ENCODE measurements around the gene CTDSPL. TPM values are rescaled to one million over a fixed set of nuclear protein-coding genes. Genes with fewer than 3 reads are reported as not detected.

CTDSPL gene
- total and polyA plus RNA-seq, 2 of the 13 experiments (the other 11 are each of a cell fraction or from before 2014, with no cell fraction given), result 26.1 to 142 TPM

GRCh38 chr3:37988931-37989525 is 127.3 kb downstream of the CTDSPL start:
- Histone ChIP-seq H2AFZ (ENCODE audit: low read length) (no peak overlapping the region), H3K36me3 (replicated peaks in 1 of 2; ENCODE audit: control insufficient read depth in 1 of 2, insufficient read depth in 2 of 2, low read length in 2 of 2) (peaks cover 2 to 6% of the 10 kb centered on the region in 2 experiments; a peak in 1 of 5 replicates), H3K4me2 (ENCODE audit: low read depth, low read length) (no peak overlapping the region; the same call in 1 of the 2 replicates), H3K9me3 (ENCODE audit: low read length) (no peaks in the 10 kb centered on the region), H3K27me3 (ENCODE audit: control insufficient read depth in 1 of 2, insufficient read depth in 2 of 2, low read length in 2 of 2) (peaks cover 1 to 13% of the 10 kb centered on the region in 2 experiments; a peak in 4 of 5 replicates), H3K27ac (ENCODE audit: extremely low read length, insufficient read depth, low read length) (no peak overlapping the region), H3K4me1 (ENCODE audit: insufficient read depth, low read length) (peaks cover 86% of the 10 kb centered on the region), H3K9ac (ENCODE audit: insufficient read depth, low read depth, low read length) (no peak overlapping the region), H4K20me1 (ENCODE audit: insufficient read depth, low read length) (no peaks in the 10 kb centered on the region), H3K4me3 (replicated peaks in 1 of 3; ENCODE audit: insufficient read depth in 1 of 3, low read depth in 2 of 3, low read length in 3 of 3) (no peak overlapping the region), H3K79me2 (ENCODE audit: insufficient read depth, low read length) (no peaks in the 10 kb centered on the region)
- no peak for ATAC-seq
- in situ Hi-C loops (cut with HindIII; ENCODE audit: extremely low pct_ligation_motif_present, low pct_unique_long_range_greater_than_20kb) (no loop called here), intact Hi-C loops (cut with micrococcal nuclease; ENCODE audit: unreplicated experiment) (no loop called here)
- BruUV-seq (replicated peaks), result no TSS peak
- CTCF ChIA-PET (ENCODE audit: low intra/inter-chr PET ratio, low total read pairs), result no interaction called here
- TF ChIP-seq AGO2 (optimal IDR thresholded peaks at IDR 0.05; ENCODE audit: low read depth, low read length) (peak; percentile 20), ZNF382 (CRISPR knock-in tag; IDR thresholded peaks at IDR 0.05; ENCODE audit: borderline replicate concordance) (no peak), PLRG1 (conservative IDR thresholded peaks at IDR 0.05) (no peak), ZNF333 (CRISPR knock-in tag; IDR thresholded peaks at IDR 0.05; ENCODE audit: borderline replicate concordance) (no peak), RELA (CRISPR knock-in tag; IDR thresholded peaks at IDR 0.05) (no peak), IRF1 (CRISPR knock-in tag; IDR thresholded peaks at IDR 0.05; ENCODE audit: low read depth) (no peak), ZNF550 (CRISPR knock-in tag; IDR thresholded peaks at IDR 0.05; ENCODE audit: borderline replicate concordance) (no peak), THAP9 (CRISPR knock-in tag; IDR thresholded peaks at IDR 0.05; ENCODE audit: borderline replicate concordance) (peak; percentile 40; the same call in 1 of the 2 replicates), ZNF878 (CRISPR knock-in tag; IDR thresholded peaks at IDR 0.05) (no peak)
- no peak for DNase-seq (ENCODE audit: low spot score)
- WGBS (ENCODE audit: low lambda C conversion rate), result 56% methylated on average over 15 of the region's 15 CpGs
- POLR2A ChIA-PET, result no interaction called here
- no peak for FAIRE-seq

Measured in HepG2 (cell line).